ENCODE data around the gene TMEM45B.
"Not testable (repeated sequence)": the region's sequence is repeated elsewhere in the genome, so short reads cannot be mapped to it uniquely, and the experiment has no call there.

Gene TMEM45B

GRCh38 chr11:129849447-129850130 is 33.9 kb downstream of the TMEM45B start:
- DNase-seq (ENCODE audit: extremely low read depth in 1 of 2, low read depth in 1 of 2) = no peak

GRCh38 chr11:129852125-129852740 is 36.6 kb downstream of the TMEM45B start:
- DNase-seq (ENCODE audit: extremely low read depth in 1 of 2, low read depth in 1 of 2) = no peak

GRCh38 chr11:129853518-129854231 is 38.0 kb downstream of the TMEM45B start:
- DNase-seq (ENCODE audit: extremely low read depth in 1 of 2, low read depth in 1 of 2) = peak; percentile 5 to 38

DNA sequence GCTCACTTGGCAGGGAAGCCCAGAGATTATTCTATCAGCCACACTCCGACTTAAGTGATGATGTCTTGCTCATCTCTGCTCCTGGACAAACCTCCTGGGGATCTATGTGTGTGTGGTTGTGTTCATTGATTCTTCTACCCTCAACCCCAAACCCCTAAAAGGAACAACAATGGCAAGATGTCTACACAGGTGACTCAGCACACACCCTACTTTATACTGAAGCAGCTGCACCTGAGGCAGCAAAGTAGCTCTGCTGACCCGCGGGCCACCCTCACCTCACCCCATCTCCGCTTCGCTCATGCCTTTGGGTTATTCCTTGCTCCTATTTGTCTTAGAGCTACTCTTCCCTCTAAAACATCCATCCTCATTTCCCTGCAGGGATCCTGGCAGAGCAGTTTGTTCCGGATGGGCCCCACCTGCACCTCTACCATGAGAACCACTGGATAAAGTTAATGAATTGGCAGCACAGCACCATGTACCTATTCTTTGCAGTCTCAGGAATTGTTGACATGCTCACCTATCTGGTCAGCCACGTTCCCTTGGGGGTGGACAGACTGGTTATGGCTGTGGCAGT is 38.7 kb downstream of the TMEM45B start:
- DNase-seq (ENCODE audit: extremely low read depth in 1 of 2, low read depth in 1 of 2) = no peak

GRCh38 chr11:129855086-129855485 is 39.4 kb downstream of the TMEM45B start:
- no peak for DNase-seq (ENCODE audit: extremely low read depth in 1 of 2, low read depth in 1 of 2)

GRCh38 chr11:129856036-129856435 is 40.4 kb downstream of the TMEM45B start:
- DNase-seq (ENCODE audit: extremely low read depth in 1 of 2, low read depth in 1 of 2) = no peak

- DNase-seq (ENCODE audit: extremely low read depth in 1 of 2, low read depth in 1 of 2) = no peak
Measured at GRCh38 chr11:129861702-129862522, 46.3 kb downstream of the TMEM45B start.

DNA sequence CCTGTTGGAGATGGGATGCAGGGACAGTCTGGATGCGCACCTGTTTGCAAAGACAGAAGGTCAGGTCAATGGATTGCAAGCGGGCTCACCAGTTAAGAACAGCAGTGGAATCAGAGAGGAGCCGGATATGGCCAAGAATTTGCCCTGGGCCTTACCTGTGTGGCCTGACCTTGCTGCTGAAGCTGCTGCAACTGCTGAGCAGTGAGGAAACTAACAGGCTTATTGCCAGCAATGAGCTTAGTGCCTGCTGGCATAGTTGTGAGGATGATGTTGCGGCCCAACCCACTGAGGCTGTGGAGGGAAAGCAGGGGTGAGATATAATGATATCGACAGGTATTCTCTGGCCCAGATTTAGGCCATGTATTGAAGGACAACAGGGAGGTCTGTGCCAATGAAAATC is 49.2 kb downstream of the TMEM45B start:
- no peak for DNase-seq (ENCODE audit: extremely low read depth in 1 of 2, low read depth in 1 of 2)

- no peak for DNase-seq (ENCODE audit: extremely low read depth in 1 of 2, low read depth in 1 of 2)
Measured at GRCh38 chr11:129865701-129866100, 50.1 kb downstream of the TMEM45B start.

DNA sequence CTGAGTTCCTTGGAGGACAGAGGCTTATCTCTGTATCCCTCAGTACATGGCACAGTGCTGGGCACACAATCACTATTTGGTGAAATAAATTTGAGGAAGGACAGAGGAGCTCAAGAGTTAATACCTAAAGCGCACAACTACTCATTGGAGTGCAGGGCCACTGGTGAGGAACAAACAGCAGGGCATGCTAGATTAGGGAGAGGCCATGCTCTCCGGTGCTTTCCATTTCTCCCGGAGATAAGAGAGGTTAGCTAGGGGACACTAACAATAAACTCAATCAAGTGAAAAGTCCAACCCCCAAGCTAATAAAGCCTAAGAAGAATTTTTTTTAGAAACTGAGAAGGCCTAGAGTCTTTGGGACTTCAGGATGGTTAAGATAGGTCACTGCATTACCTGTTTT is 50.7 kb downstream of the TMEM45B start:
- DNase-seq (ENCODE audit: extremely low read depth in 1 of 2, low read depth in 1 of 2) = no peak

DNA sequence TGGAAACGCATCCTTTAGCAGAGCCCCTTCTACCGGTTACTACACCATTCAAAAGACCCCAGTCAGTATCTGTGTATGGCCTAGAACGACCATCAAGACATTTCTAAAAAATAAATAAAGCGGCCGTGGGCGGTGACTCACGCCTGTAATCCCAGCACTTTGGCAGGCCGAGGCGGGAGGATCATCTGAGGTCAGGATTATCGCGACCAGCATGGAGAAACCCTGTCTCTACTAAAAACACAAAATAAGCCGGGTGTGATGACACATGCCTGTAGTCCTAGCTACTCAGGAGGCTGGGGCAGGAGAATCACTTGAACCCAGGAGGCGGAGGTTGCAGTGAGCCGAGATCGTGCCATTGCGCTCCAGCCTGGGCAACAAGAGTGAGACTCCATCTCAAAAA is 53.0 kb downstream of the TMEM45B start:
- DNase-seq (ENCODE audit: extremely low read depth in 1 of 2, low read depth in 1 of 2) = not testable (repeated sequence)

- no peak for DNase-seq (ENCODE audit: extremely low read depth in 1 of 2, low read depth in 1 of 2)
Measured at GRCh38 chr11:129871914-129872313, 56.3 kb downstream of the TMEM45B start.

- DNase-seq (ENCODE audit: extremely low read depth in 1 of 2, low read depth in 1 of 2) = no peak
Measured at GRCh38 chr11:129880311-129880710, 64.7 kb downstream of the TMEM45B start.

- DNase-seq (ENCODE audit: extremely low read depth in 1 of 2, low read depth in 1 of 2) = peak in 1 of 2 donors; percentile 25
Measured at GRCh38 chr11:129881570-129882170, 66.0 kb downstream of the TMEM45B start.

DNA sequence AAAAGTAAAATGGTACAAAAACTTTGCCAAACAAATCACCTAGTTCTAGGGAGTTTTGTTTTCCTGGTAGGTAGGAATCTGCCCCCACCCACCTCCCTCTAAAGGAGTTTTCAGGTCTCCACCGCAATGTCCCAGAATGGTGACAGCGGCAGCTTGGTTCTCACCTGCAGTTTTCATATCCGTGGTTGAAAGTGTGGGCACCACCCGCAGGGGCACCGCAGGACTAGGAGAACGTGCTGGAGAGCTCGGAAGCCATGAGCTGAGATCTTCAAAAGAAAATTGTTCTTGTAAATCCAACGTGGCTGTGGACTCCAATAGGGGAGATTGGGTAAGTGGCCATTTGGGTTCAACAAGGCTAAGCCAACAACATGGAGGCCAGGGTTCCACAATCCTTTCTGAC is 68.9 kb downstream of the TMEM45B start:
- no peak for DNase-seq (ENCODE audit: extremely low read depth in 1 of 2, low read depth in 1 of 2)

- DNase-seq (ENCODE audit: extremely low read depth in 1 of 2, low read depth in 1 of 2) = no peak
Measured at GRCh38 chr11:129885381-129885780, 69.7 kb downstream of the TMEM45B start.

GRCh38 chr11:129888451-129888850 is 72.8 kb downstream of the TMEM45B start:
- DNase-seq (ENCODE audit: extremely low read depth in 1 of 2, low read depth in 1 of 2) = no peak

DNA sequence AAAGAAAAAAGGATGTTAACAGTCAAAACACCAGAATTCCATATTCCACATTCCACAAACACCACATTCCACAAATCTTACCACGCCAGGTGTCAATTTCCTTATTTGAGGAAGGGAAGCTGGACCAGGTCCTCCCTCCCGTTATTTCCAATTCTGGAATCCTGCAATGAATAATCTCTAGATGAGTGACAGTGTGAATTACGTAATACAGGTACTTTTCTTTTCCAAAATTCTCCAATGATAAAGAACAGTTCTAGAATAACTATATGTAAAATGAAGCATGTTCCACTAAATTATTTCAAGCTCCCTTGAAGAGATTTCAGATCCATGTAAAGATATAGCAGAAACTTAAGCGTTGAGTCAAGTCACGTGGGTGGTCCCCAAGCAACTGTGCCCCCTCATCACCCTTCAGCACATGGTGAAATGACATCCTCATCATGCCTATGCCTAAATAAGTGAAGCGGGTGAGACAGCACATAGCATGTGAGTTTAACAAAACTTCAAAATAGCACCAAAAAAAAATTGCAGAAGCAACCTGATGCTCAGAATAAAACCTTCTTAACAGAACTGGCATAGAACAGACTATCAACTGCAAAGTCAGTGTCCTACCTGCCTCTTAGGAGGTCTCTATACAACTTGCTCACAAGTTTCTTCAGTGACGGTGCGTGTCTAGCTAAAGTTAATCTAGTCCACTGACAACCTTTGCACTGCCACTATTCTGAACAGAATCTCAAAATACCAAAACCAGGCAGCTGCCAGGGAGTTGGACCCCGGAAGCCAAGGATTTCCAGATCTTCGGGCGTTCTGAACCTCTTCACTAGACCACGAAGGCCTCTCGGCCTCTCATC is 78.9 kb downstream of the TMEM45B start:
- no peak for DNase-seq (ENCODE audit: extremely low read depth in 1 of 2, low read depth in 1 of 2)
